ENCODE results near the gene ZNF396.

ZNF396 gene

DNA sequence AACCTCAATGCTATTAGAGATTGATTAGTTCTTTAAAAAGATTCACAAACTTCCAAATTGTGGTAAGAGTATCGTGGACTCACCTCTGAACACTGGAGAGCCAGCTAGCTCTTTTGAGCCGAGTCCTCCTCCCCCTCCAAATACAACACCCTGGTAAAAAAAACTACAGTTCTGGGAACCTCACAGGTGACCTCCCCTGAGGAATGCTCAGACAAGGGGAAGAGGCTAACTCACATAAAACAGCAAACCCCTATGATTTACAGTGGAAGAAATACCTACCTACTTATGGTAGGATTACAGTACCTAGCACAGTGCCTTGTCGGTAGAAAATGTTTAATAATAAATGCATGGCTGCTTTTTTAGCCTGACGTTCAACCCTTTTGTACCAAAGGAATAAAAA, 41.3 kb downstream of the ZNF396 start:
- DNase-seq (ENCODE audit: low read depth) = no peak

DNA sequence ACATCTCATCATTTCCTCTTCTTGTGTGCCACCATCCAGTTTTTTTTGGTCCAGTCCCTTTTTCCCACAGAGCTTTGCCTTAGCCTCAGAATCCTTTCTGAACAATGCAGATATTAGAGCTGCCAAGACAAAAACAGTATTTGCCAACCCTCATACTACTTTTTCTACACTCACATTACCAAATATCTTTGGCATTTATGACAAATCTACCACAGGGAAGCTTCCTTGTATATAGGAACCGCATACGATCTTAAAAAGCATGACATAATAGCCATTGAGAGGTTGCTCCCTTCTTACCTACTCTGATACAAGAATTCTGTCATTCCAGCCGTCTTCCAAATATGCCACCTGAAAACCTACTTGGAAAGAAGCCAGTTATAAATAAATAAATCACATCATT, 42.3 kb downstream of the ZNF396 start:
- DNase-seq (ENCODE audit: low read depth) = no peak

DNA sequence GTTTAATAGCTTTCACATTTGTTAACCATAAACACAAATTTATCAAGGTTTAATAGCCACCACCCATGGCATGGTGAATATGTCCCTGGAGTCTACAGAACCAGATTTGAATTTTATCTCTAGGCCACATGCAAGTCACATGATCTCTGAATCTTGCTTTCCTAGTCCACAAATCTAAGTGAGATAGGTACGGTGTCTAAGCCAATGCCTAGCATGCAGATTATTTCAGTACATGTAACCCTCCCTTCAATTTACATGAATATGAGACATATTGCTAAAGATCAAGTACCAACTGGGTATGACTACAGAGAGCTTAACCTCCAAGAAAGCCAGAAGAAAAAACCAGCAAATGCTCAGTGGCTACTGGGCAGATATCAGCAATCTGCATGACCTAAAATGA, 42.9 kb downstream of the ZNF396 start:
- DNase-seq (ENCODE audit: low read depth) = no peak

DNA sequence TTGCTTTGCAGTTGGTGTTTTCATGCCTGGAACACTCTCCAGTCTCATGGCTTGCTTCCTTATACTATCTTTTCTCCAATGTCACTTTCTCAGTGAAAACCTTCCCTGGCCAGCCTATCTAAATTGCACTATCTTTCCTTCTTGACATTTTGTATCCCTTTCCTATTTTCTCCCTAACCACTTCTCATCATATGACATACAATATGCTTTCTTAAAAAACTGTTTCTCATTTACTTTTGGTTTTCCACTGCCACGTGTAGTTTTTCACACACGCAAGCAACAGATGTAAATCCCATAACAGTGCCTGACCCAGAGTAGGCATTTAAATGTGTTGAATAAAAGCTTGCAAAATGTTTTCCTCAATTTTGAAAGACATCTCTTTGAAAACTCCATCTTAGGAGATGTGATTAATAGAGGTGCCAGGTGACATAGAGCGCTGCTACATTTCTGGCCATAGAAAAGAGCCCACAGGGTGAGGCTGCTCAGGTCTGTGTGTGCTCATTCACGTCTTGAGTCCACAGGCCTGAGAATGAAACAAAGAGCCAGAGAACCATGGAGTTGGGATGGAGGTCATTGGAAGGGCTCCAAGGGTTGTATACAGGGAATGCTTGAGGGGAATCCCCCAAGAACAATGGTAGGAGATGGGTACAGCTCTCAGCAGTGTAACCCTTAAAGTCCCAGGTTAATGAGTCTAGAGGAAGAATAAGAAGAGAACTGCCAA, 45.6 kb downstream of the ZNF396 start:
- no peak for DNase-seq (ENCODE audit: low read depth)

DNA sequence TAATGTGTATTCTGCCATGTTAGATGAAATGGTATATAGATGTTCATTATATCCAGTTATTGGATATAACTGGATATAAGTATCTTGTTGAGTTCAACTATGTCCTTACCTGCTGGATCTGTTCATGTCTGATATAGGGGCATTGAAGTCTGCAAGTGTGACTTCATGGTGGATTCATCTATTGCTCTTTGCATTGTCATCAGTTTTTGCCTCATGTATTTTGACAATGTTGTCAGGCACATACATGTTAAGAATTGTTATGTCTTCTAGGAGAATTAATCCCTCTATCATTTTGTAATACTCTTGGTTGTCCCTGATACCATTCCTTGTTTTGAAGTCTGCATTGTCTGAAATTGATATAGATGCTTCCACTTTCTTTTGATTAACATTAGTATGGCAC, 48.3 kb downstream of the ZNF396 start:
- no peak for DNase-seq (ENCODE audit: low read depth)

DNA sequence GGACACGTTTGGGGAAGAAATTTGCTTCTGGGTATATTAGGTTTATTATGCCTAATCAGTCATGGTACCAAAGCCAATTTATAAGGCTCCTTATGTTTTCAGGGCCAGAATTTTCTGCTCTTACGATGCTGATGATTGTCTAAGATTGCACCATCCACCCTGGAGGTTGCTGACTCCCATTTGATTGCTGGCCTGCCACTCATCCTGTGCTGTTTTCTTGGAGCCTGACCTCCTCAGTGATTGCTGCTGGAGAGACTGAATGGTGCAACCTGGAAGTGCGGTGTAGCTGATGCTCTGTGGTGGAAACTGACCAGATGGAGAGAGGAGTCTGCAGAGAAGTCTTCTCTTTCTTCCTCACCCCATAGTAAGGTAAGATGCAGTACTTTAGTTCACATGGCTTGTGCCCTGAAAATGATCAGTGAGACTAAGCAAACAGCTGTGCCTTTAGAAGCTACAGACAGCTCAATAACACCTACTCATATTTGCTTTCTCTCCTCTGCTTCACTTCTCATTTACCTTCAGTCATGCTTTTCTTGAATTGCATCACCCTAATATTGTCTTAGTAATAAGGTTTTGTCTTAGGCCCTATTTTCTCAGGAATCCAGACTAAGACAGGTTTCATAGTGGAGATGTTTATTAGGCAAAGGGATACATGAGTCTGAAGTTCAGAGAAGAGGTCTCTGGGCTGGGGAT, 50.3 kb downstream of the ZNF396 start:
- DNase-seq (ENCODE audit: low read depth) = no peak

DNA sequence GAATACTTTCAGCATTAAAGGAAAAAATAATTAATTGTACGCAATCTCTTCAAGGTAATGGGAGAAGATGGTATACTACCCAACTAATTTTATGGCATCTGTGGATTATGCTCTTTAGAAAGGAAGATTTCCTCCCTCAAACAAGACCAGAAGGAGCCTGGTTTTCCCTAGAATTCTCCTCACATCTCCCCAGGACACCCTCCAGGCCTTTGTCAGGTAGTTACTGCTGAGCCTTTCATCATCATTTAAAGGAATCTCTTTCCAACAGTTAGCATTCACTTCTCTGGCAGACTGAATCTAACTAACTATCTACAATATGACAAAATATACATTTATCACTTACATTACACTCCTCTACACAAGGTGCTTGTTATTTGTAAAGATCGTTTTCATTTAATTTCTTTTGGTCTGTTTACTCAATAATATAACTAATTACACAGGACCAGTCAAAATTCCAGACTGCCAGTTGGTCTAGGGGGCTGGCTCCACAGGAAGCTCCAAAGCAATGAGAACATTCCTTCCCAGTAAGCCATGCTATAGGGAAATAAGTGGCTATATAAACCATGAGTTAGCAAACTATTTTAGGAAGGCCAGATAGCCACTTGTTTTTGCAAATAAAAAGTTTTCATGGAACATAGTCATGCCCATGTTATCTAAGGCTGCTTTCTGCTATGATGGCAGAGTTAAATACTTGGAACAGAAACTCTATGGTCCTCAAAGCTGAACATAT, 52.0 kb downstream of the ZNF396 start:
- DNase-seq (ENCODE audit: low read depth) = no peak

DNA sequence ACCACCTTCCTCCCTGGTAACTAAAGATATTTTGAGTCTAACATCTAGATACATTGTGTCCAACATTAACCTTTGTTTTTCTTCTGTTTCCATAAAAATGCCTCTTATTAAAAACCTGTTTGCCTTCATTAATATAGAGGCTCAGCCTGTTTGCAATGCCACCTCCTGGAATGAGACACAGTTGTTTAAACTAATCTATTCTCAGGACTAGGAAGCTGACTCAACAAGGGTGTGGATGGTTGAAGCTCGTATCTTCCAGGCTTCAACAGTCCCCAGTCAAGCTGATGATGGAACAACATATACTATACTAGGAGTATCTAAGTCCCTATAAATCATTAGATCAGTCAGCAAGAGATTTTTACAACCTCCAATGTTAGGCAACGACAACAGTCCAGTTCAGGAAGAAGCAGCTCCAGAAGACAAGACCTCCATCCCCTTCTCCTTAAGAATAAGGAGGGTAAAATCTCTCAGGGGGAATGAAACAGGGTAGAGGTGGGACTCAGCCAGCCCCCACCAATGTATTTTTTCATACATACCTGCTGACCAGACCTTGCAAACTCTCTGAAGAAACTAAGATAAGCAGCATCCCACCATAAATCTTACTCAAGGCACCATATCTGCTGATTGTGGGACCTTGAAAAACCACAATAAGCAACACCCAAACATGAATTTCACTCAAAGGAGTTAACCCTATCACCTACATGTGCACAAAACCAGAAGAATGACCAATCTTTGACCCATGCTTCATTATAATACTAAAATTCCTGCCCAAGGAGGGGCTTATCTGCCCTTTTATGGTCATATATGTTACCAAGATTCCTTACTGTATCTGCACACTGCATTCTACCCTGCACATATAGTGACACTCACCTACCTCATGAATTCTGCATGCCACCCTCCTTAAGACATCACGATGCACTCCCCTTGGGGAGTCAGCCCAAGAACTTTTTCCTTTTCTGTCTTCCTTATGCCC, 54.4 kb downstream of the ZNF396 start:
- DNase-seq (ENCODE audit: low read depth) = no peak

All from activated T-cell treated with anti-CD3 and anti-CD28 coated beads for 48 hours (primary cell).